HFFc6 (cell line): ENCODE measurements around the gene GDPD5. TPM values are rescaled to one million over a fixed set of nuclear protein-coding genes. Genes with fewer than 3 reads are reported as not detected.

Experiments
- DNase-seq: peaks from one replicate; pipeline ENCODE4 v3.0.0-alpha.2; 2018
- H3K27ac Mint-ChIP-seq: 2 replicates; pipeline ENCODE4 v1.8.0; 2020; ENCODE audit warnings: mild to moderate bottlenecking, mixed read lengths
- H3K27me3 Mint-ChIP-seq: 2 replicates; pipeline ENCODE4 v1.8.0; 2021; ENCODE audit warnings: mild to moderate bottlenecking, moderate library complexity, mixed read lengths; ENCODE audit not compliant: insufficient read depth
- H3K36me3 Mint-ChIP-seq: 2 replicates; pipeline ENCODE4 v1.8.0; 2021; ENCODE audit warnings: low read depth, mixed read lengths
- H3K4me1 Mint-ChIP-seq: 2 replicates; pipeline ENCODE4 v1.8.0; 2020; ENCODE audit warnings: low read depth, mixed read lengths
- H3K4me3 Mint-ChIP-seq: 2 replicates; pipeline ENCODE4 v1.8.0; 2020; ENCODE audit warnings: mild to moderate bottlenecking, moderate library complexity, mixed read lengths
- H3K9me3 Mint-ChIP-seq: 2 replicates; pipeline ENCODE4 v1.8.0; 2020; ENCODE audit warnings: mild to moderate bottlenecking, mixed read lengths
- CTCF ChIP-seq: fragments of 200-600 bp; sonication (generic); IDR thresholded peaks from 2 replicates; pipeline ENCODE4 v1.5.0; 2021; ENCODE audit warnings: antibody characterized with exemption, mild to moderate bottlenecking
- total RNA-seq, 6 experiments: library from RNA; stranded (reverse); fragmentation: NEBNext Ultra II Directional; extraction: Animal tissue kit (Norgen Biotek cat#: 25700); gene quantifications; 2 replicates in 1 of 6; 3 replicates in 5 of 6; pipeline ENCODE4 v1.2.3, GENCODE V29; 2021

GDPD5 gene
- total RNA-seq, 6 experiments from 2014 or later, result 2.5 to 5.7 (median 4.2) TPM

GRCh38 chr11:75536786-75537641, 11.3 kb upstream of the GDPD5 start:
- H3K27ac Mint-ChIP-seq, result no peak overlapping the region
- H3K4me1 Mint-ChIP-seq, result peaks cover 36% of the 10 kb centered on the region
- no peak overlapping the region for H3K4me3 Mint-ChIP-seq
- peaks cover 14% of the 10 kb centered on the region for H3K27me3 Mint-ChIP-seq
- TF ChIP-seq CTCF, result no peak
- no peaks in the 10 kb centered on the region for H3K9me3 Mint-ChIP-seq
- no peak for DNase-seq
- no peaks in the 10 kb centered on the region for H3K36me3 Mint-ChIP-seq

- no peaks in the 10 kb centered on the region for H3K36me3 Mint-ChIP-seq
- no peaks in the 10 kb centered on the region for H3K9me3 Mint-ChIP-seq
- peaks cover 17% of the 10 kb centered on the region for H3K27me3 Mint-ChIP-seq
- peaks cover 37% of the 10 kb centered on the region for H3K4me1 Mint-ChIP-seq
- H3K4me3 Mint-ChIP-seq, result no peak overlapping the region
- DNase-seq, result no peak
- no peak overlapping the region for H3K27ac Mint-ChIP-seq
- no peak for TF ChIP-seq CTCF
These were observed 9.3 kb upstream of the GDPD5 start for GRCh38 chr11:75535071-75535470.

- H3K4me1 Mint-ChIP-seq, result peaks cover 37% of the 10 kb centered on the region
- no peak for DNase-seq
- no peaks in the 10 kb centered on the region for H3K36me3 Mint-ChIP-seq
- no peaks in the 10 kb centered on the region for H3K9me3 Mint-ChIP-seq
- H3K27ac Mint-ChIP-seq, result no peak overlapping the region
- H3K27me3 Mint-ChIP-seq, result peaks cover 15% of the 10 kb centered on the region
- no peak overlapping the region for H3K4me3 Mint-ChIP-seq
- TF ChIP-seq CTCF, result no peak
These were observed 8.7 kb upstream of the GDPD5 start for GRCh38 chr11:75534259-75535069.

- H3K27me3 Mint-ChIP-seq, result peaks cover 21% of the 10 kb centered on the region
- H3K9me3 Mint-ChIP-seq, result no peaks in the 10 kb centered on the region
- H3K36me3 Mint-ChIP-seq, result no peaks in the 10 kb centered on the region
- H3K4me1 Mint-ChIP-seq, result peaks cover 37% of the 10 kb centered on the region
- H3K27ac Mint-ChIP-seq, result no peak overlapping the region
- H3K4me3 Mint-ChIP-seq, result no peak overlapping the region
- no peak for DNase-seq
- no peak for TF ChIP-seq CTCF
These were observed 8.1 kb upstream of the GDPD5 start for GRCh38 chr11:75533896-75534258.

GRCh38 chr11:75532200-75533048, 6.7 kb upstream of the GDPD5 start:
- Mint-ChIP-seq H3K4me3 (no peak overlapping the region), H3K9me3 (no peaks in the 10 kb centered on the region), H3K4me1 (peaks cover 24% of the 10 kb centered on the region), H3K27me3 (peaks cover 14% of the 10 kb centered on the region), H3K36me3 (no peaks in the 10 kb centered on the region), H3K27ac (no peak overlapping the region)
- peak; percentile 98 for TF ChIP-seq CTCF
- peak; percentile 38 for DNase-seq
